Astrocyte (in vitro differentiated cells and primary cell): ENCODE data around the gene SULT2B1.

Experiments used
- CTCF ChIP-seq: IDR thresholded peaks from 2 replicates; pipeline ENCODE4 v1.5.1; 2011; ENCODE audit warnings: low read depth, mild to moderate bottlenecking, inconsistent platforms, low read length, moderate library complexity; ENCODE audit not compliant: insufficient read depth
- EZH2 ChIP-seq: IDR thresholded peaks from 2 replicates; pipeline ENCODE4 v1.6.1; 2012; ENCODE audit warnings: mild to moderate bottlenecking, low read length, inconsistent platforms; ENCODE audit not compliant: insufficient read depth

GRCh38 chr19:48616491-48617056, 64.6 kb downstream of the SULT2B1 start:
- TF ChIP-seq CTCF (no peak), EZH2 (no peak)
